Naive thymus-derived CD8-positive, alpha-beta T cell (primary cell): Measurements from ENCODE around the gene KCNG4. TPM values are rescaled to one million over a fixed set of nuclear protein-coding genes. Genes with fewer than 3 reads are reported as not detected.

Experiments
- ATAC-seq, 2 donors: fragments of 150-1000 bp; cut with Tn5 transposase in 1 of 2; sonication (Bioruptor Pico), chemical (Tn5 transposase) in 1 of 2; 1 replicate in 1 of 2; 2 replicates in 1 of 2; pipeline ENCODE4 v1.10.0; 2021; ENCODE audit warnings: mild to moderate bottlenecking in 2 of 2, moderate library complexity in 2 of 2
- POLR2A ChIA-PET: fragments of 350-600 bp; sonication (Branson Sonifier 250); formaldehyde crosslinking; loops from one replicate; lab custom pipeline; 2021; ENCODE audit warnings: antibody characterized with exemption; lab: Charles Lee
- DNase-seq, 10 donors: peaks; one replicate each; pipeline versions ENCODE4 v3.0.0 to v3.0.0-alpha.2; 2020 to 2022
- H3K27ac Mint-ChIP-seq, 10 donors: one replicate each; pipeline ENCODE4 v1.8.0; 2020 to 2022; ENCODE audit warnings: mild to moderate bottlenecking in 10 of 10, mixed read lengths in 10 of 10, moderate library complexity in 4 of 10, inconsistent platforms in 1 of 10
- H3K27me3 Mint-ChIP-seq, 5 donors: one replicate each; pipeline ENCODE4 v1.8.0; 2021 to 2022; ENCODE audit warnings: mixed read lengths in 5 of 5
- H3K36me3 Mint-ChIP-seq, 3 donors: one replicate each; pipeline ENCODE4 v1.8.0; 2020 to 2022; ENCODE audit warnings: mixed read lengths in 3 of 3, mild to moderate bottlenecking in 2 of 3, inconsistent platforms in 1 of 3
- H3K4me1 Mint-ChIP-seq, 4 donors: one replicate each; pipeline ENCODE4 v1.8.0; 2021 to 2022; ENCODE audit warnings: mixed read lengths in 4 of 4
- H3K4me3 Mint-ChIP-seq, 10 donors: one replicate each; pipeline ENCODE4 v1.8.0; 2020 to 2022; ENCODE audit warnings: mild to moderate bottlenecking in 10 of 10, mixed read lengths in 10 of 10, moderate library complexity in 6 of 10, inconsistent platforms in 1 of 10
- H3K9me3 Mint-ChIP-seq, 9 donors: one replicate each; pipeline ENCODE4 v1.8.0; 2020 to 2022; ENCODE audit warnings: mixed read lengths in 9 of 9, mild to moderate bottlenecking in 3 of 9, inconsistent platforms in 1 of 9, moderate library complexity in 1 of 9
- polyA plus RNA-seq, 3 donors: library from polyadenylated mRNA; unstranded; fragments of 300-500 nt; fragmentation: Illumina TruSeq; gene quantifications; one replicate each; pipeline ENCODE4 v1.2.3, GENCODE V29; 2021
- total RNA-seq, 8 experiments: library from RNA in 2 of 8; stranded (reverse) in 2 of 8; gene quantifications; one replicate each; pipeline ENCODE4 v1.2.3 and lab custom pipeline; 2021 to 2026

KCNG4 gene
- total and polyA plus RNA-seq, 5 experiments from 2014 or later = not detected

DNA sequence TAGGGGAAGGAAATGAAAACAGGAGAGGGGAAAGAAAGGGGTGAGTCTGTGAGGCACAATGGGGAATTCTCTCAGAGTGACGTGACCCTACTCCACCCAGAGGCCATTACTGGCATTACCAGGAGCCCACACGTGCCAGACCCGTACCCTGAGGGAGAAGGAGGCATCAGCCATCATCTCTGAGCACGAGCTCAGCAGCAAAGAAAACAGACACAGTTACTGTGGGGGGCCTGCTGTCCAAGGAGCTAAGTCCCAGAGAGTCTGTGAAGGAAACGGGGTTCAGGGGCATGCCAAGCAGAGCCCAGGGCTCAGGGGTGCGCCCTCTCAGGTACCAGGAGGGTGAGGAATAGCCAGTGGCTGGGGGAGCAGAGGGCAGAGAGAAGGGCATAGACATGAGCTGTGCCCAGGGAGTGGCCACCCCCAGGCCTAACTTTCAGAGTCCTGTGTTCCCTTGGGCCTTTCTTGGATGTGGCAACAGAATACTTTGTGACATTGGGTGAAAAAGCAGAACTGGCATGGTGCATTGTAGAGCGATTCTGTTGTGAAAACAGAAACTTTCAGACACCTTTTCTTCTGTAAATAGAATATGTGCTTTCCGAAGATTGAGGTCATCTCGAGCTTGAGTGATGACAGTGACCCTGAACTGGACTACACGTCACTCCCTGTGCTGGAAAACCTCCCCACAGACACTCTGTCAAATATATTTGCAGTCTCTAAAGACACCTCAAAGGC is 64.3 kb downstream of the KCNG4 start:
- no peak overlapping the region for H3K4me3 Mint-ChIP-seq
- peaks cover 0 to 5% (median 0%) of the 10 kb centered on the region in 5 donors for H3K27me3 Mint-ChIP-seq
- peak in 9 of 10 donors; percentile 22 to 65 (median 46) for DNase-seq
- peak overlapping the region in 9 of 10 donors; percentile 0 to 74 (median 25) for H3K27ac Mint-ChIP-seq
- H3K9me3 Mint-ChIP-seq = no peaks in the 10 kb centered on the region
- peak; percentile 92 to 99 for ATAC-seq
- peaks cover 0 to 13% (median 0%) of the 10 kb centered on the region in 3 donors for H3K36me3 Mint-ChIP-seq
- POLR2A ChIA-PET = no interaction called here
- peaks cover 5 to 8% (median 7%) of the 10 kb centered on the region in 4 donors for H3K4me1 Mint-ChIP-seq

DNA sequence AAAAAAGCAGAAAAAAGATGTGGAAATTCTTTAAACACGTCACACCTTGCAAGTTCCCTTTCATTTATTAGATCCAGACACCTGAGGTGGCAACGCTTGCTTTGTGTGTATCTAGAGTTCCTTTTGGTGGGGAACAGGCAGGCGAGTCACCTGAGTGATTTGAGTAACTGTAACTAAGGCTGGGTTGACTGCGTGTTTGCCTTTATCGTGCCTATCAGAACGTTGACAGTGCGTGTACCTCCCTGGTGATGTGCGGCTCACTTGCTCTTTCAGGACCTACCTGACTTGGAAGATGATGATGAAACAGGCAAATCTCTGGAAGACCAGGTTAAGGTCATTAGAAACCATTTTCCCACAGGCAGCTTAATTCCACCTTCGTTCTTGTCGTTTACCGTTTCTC is 65.4 kb downstream of the KCNG4 start:
- Mint-ChIP-seq H3K27ac (peak overlapping the region in 1 of 10 donors; percentile 65), H3K27me3 (peaks cover 2 to 9% (median 5%) of the 10 kb centered on the region in 5 donors), H3K36me3 (peaks cover 0 to 9% (median 0%) of the 10 kb centered on the region in 3 donors), H3K4me3 (no peak overlapping the region), H3K4me1 (peaks cover 5 to 8% (median 7%) of the 10 kb centered on the region in 4 donors), H3K9me3 (no peaks in the 10 kb centered on the region)
- POLR2A ChIA-PET = no interaction called here
- DNase-seq = no peak
- ATAC-seq = no peak

DNA sequence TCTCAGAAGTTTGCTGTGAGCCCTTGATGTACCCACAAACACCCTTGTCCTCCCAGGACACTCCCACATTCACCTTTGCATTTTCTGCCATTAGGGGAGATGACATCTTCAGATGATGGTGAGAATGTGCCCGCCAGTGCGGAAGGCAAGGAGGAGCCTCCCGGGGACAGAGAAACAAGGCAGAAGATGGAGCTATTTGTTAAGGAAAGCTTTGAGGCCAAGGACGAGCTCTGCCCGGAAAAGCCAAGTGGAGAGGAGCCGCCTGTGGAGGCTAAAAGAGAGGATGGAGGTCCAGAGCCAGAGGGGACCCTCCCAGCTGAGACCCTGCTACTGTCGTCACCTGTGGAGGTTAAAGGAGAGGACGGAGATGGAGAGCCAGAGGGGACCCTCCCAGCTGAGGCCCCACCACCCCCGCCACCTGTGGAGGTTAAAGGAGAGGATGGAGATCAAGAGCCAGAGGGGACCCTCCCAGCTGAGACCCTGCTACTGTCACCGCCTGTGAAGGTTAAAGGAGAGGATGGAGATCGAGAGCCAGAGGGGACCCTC is 70.0 kb downstream of the KCNG4 start:
- POLR2A ChIA-PET = no interaction called here
- no peak for ATAC-seq
- Mint-ChIP-seq H3K27me3 (peaks cover 4 to 19% (median 13%) of the 10 kb centered on the region in 5 donors), H3K36me3 (no peaks in the 10 kb centered on the region), H3K4me3 (no peak overlapping the region), H3K27ac (peak overlapping the region in 1 of 10 donors; percentile 41), H3K4me1 (peaks cover 0 to under 1% (median 0%) of the 10 kb centered on the region in 4 donors), H3K9me3 (no peaks in the 10 kb centered on the region)
- DNase-seq = no peak

Other genes starting within 250 kb of the KCNG4 start
- not detected for gene SLC38A8, start 197.2 kb downstream of the KCNG4 start, total RNA-seq
- gene SLC38A8, start 197.2 kb downstream of the KCNG4 start, polyA plus RNA-seq = not detected
- 100 to 1,000 TPM; 141 to 150 TPM for gene MBTPS1, start 123.1 kb downstream of the KCNG4 start, total RNA-seq
- gene MBTPS1, start 123.1 kb downstream of the KCNG4 start, polyA plus RNA-seq = 10 to 100 TPM; 50.9 to 71.4 (median 51.2) TPM
- 10 to 100 TPM; 23.6 to 24.8 TPM for gene HSDL1, start 94.8 kb downstream of the KCNG4 start, total RNA-seq
- 10 to 100 TPM in 2 of 3 donors, 1 to 10 TPM in 1; 8.4 to 14.7 (median 14.2) TPM for gene HSDL1, start 94.8 kb downstream of the KCNG4 start, polyA plus RNA-seq
- gene DNAAF1, start 94.7 kb downstream of the KCNG4 start, total RNA-seq = under 1 TPM; 0.18 to 0.19 TPM
- gene DNAAF1, start 94.7 kb downstream of the KCNG4 start, polyA plus RNA-seq = under 1 TPM in 2 of 3 donors, not detected in 1; 0.08 to 0.98 TPM
- gene TAF1C, start 53.0 kb downstream of the KCNG4 start, total RNA-seq = 100 to 1,000 TPM; 107 to 110 TPM
- 1 to 10 TPM; 4.2 to 8.3 (median 7.9) TPM for gene TAF1C, start 53.0 kb downstream of the KCNG4 start, polyA plus RNA-seq
- not detected for gene ADAD2, start 48.9 kb downstream of the KCNG4 start, total RNA-seq
- under 1 TPM; 0.10 to 0.21 (median 0.12) TPM for gene ADAD2, start 48.9 kb downstream of the KCNG4 start, polyA plus RNA-seq
- not detected for gene WFDC1, start 54.9 kb upstream of the KCNG4 start, total RNA-seq
- not detected for gene WFDC1, start 54.9 kb upstream of the KCNG4 start, polyA plus RNA-seq
- not detected for gene ATP2C2, start 128.5 kb upstream of the KCNG4 start, total RNA-seq
- not detected for gene ATP2C2, start 128.5 kb upstream of the KCNG4 start, polyA plus RNA-seq